Fibroblast of the aortic adventitia (primary cell): ENCODE measurements around the gene TMEM234. TPM values are rescaled to one million over a fixed set of nuclear protein-coding genes. Genes with fewer than 3 reads are reported as not detected.

Experiments
- DNase-seq: peaks from one replicate; pipeline ENCODE4 v3.0.0-alpha.2; 2010; ENCODE audit warnings: low read depth
- H3K4me3 ChIP-seq: 2 replicates; pipeline ENCODE4 v1.5.1; 2011; ENCODE audit warnings: low read depth, mild to moderate bottlenecking, control low read depth, low read length, moderate library complexity
- CTCF ChIP-seq: IDR thresholded peaks from 2 replicates; pipeline ENCODE4 v1.5.1; 2011; ENCODE audit warnings: mild to moderate bottlenecking, low read length, control low read depth, inconsistent platforms; ENCODE audit not compliant: insufficient read depth
- total RNA-seq: library from RNA; depleted of rRNA; stranded (reverse); fragments of >200 nt; gene quantifications from 2 replicates; pipeline ENCODE4 v1.2.3, GENCODE V29; 2012; ENCODE audit warnings: low replicate concordance

TMEM234 gene
- total RNA-seq, 1 donor, result 18.3 TPM

- no peak for DNase-seq
- H3K4me3 ChIP-seq, result no peak overlapping the region
- no peak for TF ChIP-seq CTCF
These were observed 25.3 kb upstream of the TMEM234 start for GRCh38 chr1:32247452-32247851.

GRCh38 chr1:32246888-32247273 is 24.7 kb upstream of the TMEM234 start, which contains the start of gene FAM167B:
Gene FAM167B, plus strand, starts transcription at chr1:32247222. Its CDS starts 200 bp downstream, at chr1:32247422.
- H3K4me3 ChIP-seq, result no peak within 1 kb of the TSS
- DNase-seq, result peak; percentile 96
- TF ChIP-seq CTCF, result no peak

- TF ChIP-seq CTCF, result no peak
- peak; percentile 58 for DNase-seq
- H3K4me3 ChIP-seq, result peak overlapping the region; percentile 56
These were observed 20.2 kb upstream of the TMEM234 start for GRCh38 chr1:32242341-32242851.

- H3K4me3 ChIP-seq, result peak overlapping the region; percentile 85
- TF ChIP-seq CTCF, result peak; percentile 16
- DNase-seq, result peak; percentile 68
These were observed 19.0 kb upstream of the TMEM234 start for GRCh38 chr1:32241001-32241763.

- peak; percentile 51 for DNase-seq
- peak; percentile 31 for TF ChIP-seq CTCF
- peak overlapping the region; percentile 85 for H3K4me3 ChIP-seq
These were observed 18.2 kb upstream of the TMEM234 start for GRCh38 chr1:32240140-32240951.

- peak overlapping the region; percentile 85 for H3K4me3 ChIP-seq
- TF ChIP-seq CTCF, result no peak
- DNase-seq, result no peak
These were observed 17.6 kb upstream of the TMEM234 start for GRCh38 chr1:32239790-32240139.
